ENCODE measurements around the gene CLDN24. TPM values are rescaled to one million over a fixed set of nuclear protein-coding genes. Genes with fewer than 3 reads are reported as not detected.

CLDN24 gene
- total and polyA plus RNA-seq, 2 donors (not counting 3 experiments of a cell fraction or from before 2014, with no cell fraction given): not detected

DNA sequence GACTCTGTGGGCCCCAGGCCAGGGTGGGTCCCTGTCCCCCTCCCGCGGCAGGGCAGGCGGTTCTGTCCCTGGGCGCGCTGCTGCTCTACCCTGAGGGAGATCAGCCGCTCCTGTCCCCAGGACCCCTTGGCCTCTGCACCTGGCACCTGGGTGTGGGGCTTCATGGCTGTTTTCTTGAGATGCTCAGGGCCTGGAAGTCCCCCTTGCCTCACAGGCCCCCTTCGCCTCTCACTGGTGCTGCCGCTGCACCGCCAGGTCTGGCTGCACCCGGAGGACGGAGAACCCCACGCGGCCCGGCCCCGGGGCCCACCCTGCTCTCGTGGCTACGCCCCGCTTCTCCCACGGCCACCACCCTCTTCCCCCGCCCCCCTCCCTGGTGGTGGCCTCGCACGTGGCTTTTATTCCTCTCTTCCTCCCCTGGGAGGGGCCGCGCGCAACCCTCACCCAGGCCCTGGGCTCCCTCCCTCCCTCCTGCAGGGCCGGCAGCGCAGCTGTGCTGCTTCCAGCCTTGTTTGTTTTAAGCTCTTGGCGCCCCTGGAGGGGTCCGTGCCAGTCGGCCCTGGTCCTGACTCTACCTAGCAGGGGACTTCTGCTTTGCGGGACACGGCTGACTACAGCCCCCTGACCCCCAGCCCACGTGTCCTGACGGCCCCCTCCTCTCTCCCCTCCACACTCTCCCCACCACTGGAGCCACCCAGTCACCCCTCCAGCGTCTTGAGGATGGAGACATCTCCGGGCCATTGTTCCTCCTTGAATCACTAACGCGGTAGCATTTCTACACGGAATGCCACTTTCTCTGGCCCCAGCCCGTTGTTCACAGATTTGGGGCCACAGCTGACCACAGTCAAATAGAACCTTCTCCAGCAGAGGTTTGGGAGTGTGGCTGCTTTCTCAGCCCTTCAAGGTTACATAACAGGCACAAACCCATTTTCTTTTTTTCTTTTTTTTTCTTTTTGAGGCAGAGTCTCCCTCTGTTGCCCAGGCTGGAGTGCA, 20.6 kb upstream of the CLDN24 start:
- Histone ChIP-seq H3K27me3 (ENCODE audit: control insufficient read depth in 2 of 2, insufficient read depth in 2 of 2, low read length in 2 of 2) (no peaks in the 10 kb centered on the region), H3K36me3 (ENCODE audit: control insufficient read depth in 2 of 2, extremely low read depth in 1 of 2, insufficient read depth in 2 of 2, low read length in 2 of 2) (no peaks in the 10 kb centered on the region), H3K9ac (replicated peaks; ENCODE audit: extremely low read depth, insufficient read depth, low read length) (no peak overlapping the region), H3K9me1 (replicated peaks; ENCODE audit: control insufficient read depth, extremely low read depth, insufficient read depth, low read length) (no peaks in the 10 kb centered on the region), H3K9me3 (replicated peaks; ENCODE audit: control insufficient read depth, insufficient read depth, low read length) (no peaks in the 10 kb centered on the region), H4K20me1 (replicated peaks; ENCODE audit: control insufficient read depth, extremely low read depth, insufficient read depth, low read length) (no peaks in the 10 kb centered on the region), H3K4me3 (replicated peaks in 1 of 3; ENCODE audit: insufficient read depth in 1 of 3, low read depth in 1 of 3, low read length in 3 of 3) (no peak overlapping the region), H3K27ac (ENCODE audit: insufficient read depth, low read depth, low read length) (no peak overlapping the region), H2AFZ (ENCODE audit: low read depth, low read length) (peak overlapping the region; percentile 69), H3K4me2 (ENCODE audit: insufficient read depth, low read length) (no peak overlapping the region), H3K79me2 (ENCODE audit: control insufficient read depth, insufficient read depth, low read length) (no peaks in the 10 kb centered on the region), H3K4me1 (ENCODE audit: control insufficient read depth, extremely low read depth, insufficient read depth, low read length) (no peaks in the 10 kb centered on the region)
- dilution Hi-C loops (cut with MboI; ENCODE audit: extremely low pct_ligation_motif_present, low sequenced_read_pairs): no loop called here
- no TSS peak for BruUV-seq (replicated peaks)
- FAIRE-seq (no peak), DNase-seq (ENCODE audit: low read depth, low spot score) (no peak)
- ChIA-PET POLR2A (no interaction called here), CTCF (interaction anchor here (0.7 kb wide), 1 partner anchor 10 kb away, joined by 3 read pairs; no protein-coding TSS in a partner anchor)
- intact Hi-C loops (cut with micrococcal nuclease): no loop called here
- TF ChIP-seq FOS (IDR thresholded peaks at IDR 0.05; ENCODE audit: borderline replicate concordance, insufficient read depth, low read length): no peak
- no peak for TF ChIP-seq MYC (IDR thresholded peaks at IDR 0.05; ENCODE audit: low read depth, low read length)
- no peak for TF ChIP-seq POLR2A (IDR thresholded peaks at IDR 0.05; ENCODE audit: low read depth, low read length)
- TF ChIP-seq, protein P1, sequence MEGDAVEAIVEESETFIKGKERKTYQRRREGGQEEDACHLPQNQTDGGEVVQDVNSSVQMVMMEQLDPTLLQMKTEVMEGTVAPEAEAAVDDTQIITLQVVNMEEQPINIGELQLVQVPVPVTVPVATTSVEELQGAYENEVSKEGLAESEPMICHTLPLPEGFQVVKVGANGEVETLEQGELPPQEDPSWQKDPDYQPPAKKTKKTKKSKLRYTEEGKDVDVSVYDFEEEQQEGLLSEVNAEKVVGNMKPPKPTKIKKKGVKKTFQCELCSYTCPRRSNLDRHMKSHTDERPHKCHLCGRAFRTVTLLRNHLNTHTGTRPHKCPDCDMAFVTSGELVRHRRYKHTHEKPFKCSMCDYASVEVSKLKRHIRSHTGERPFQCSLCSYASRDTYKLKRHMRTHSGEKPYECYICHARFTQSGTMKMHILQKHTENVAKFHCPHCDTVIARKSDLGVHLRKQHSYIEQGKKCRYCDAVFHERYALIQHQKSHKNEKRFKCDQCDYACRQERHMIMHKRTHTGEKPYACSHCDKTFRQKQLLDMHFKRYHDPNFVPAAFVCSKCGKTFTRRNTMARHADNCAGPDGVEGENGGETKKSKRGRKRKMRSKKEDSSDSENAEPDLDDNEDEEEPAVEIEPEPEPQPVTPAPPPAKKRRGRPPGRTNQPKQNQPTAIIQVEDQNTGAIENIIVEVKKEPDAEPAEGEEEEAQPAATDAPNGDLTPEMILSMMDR (IDR thresholded peaks at IDR 0.05; ENCODE audit: extremely low read depth in 1 of 2, insufficient read depth in 1 of 2, low read depth in 1 of 2, low read length in 2 of 2): no peak
- TF ChIP-seq EZH2 (IDR thresholded peaks at IDR 0.05; ENCODE audit: borderline replicate concordance, low read depth, low read length, severe bottlenecking): no peak
- TF ChIP-seq POLR2AphosphoS5 (IDR thresholded peaks at IDR 0.05; ENCODE audit: insufficient read depth, low read depth, low read length): no peak
